Superior temporal gyrus (tissue), 1 donor: Measurements from ENCODE around the gene PGAM2.

Experiments
- DNase-seq: peaks from one replicate; pipeline ENCODE4 v3.0.0-alpha.2; 2016; ENCODE audit errors: extremely low spot score

The PGAM2 gene

GRCh38 chr7:44067064-44067951, 1.9 kb upstream of the PGAM2 start:
- DNase-seq = no peak

GRCh38 chr7:44066494-44067063, 1.2 kb upstream of the PGAM2 start:
- DNase-seq = no peak

GRCh38 chr7:44066111-44066460, 719 bp upstream of the PGAM2 start:
- DNase-seq = no peak

DNA sequence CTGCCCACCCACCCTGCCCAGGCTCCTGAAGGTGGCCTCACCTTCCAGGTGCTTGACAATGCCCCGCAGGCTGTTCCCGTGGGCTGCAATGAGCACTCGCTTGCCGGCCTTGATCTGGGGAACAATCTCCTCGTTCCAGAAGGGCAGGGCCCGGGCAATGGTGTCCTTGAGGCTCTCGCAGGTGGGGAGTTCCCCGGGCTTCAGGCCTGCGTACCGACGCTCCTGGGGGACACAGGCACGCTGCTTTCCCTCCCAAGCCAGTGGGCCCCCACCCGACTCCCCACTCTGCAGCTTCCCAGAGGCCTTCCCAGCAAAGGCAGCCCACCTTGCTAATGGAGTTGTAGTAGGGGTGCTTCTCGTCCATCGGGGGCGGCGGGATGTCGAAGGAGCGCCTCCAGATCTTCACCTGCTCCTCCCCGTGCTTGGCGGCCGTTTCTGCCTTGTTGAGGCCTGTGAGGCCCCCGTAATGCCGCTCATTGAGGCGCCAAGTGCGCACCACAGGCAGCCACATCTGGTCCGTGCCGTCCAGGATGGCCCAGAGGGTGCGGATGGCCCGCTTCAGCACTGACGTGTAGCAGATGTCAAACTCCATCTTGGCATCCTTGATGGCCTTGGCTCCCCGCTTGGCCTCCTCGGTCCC, 456 bp downstream of the PGAM2 start:
- no peak for DNase-seq

- no peak for DNase-seq
Measured at GRCh38 chr7:44063894-44064651, 1.3 kb downstream of the PGAM2 start.

- DNase-seq = no peak
Measured at GRCh38 chr7:44063547-44063893, 1.8 kb downstream of the PGAM2 start.

GRCh38 chr7:44062903-44063295, 2.5 kb downstream of the PGAM2 start:
- DNase-seq = no peak

GRCh38 chr7:44062180-44062902, 3.0 kb downstream of the PGAM2 start:
- DNase-seq = no peak

- no peak for DNase-seq
Measured at GRCh38 chr7:44061645-44062179, 3.7 kb downstream of the PGAM2 start.

DNA sequence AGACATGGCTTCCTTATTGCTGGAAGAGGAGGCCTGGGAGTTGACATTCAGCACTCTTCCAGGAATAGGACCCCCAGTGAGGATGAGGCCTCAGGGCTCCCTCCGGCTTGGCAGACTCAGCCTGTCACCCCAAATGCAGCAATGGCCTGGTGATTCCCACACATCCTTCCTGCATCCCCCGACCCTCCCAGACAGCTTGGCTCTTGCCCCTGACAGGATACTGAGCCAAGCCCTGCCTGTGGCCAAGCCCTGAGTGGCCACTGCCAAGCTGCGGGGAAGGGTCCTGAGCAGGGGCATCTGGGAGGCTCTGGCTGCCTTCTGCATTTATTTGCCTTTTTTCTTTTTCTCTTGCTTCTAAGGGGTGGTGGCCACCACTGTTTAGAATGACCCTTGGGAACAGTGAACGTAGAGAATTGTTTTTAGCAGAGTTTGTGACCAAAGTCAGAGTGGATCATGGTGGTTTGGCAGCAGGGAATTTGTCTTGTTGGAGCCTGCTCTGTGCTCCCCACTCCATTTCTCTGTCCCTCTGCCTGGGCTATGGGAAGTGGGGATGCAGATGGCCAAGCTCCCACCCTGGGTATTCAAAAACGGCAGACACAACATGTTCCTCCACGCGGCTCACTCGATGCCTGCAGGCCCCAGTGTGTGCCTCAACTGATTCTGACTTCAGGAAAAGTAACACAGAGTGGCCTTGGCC, 4.3 kb downstream of the PGAM2 start:
- no peak for DNase-seq

DNA sequence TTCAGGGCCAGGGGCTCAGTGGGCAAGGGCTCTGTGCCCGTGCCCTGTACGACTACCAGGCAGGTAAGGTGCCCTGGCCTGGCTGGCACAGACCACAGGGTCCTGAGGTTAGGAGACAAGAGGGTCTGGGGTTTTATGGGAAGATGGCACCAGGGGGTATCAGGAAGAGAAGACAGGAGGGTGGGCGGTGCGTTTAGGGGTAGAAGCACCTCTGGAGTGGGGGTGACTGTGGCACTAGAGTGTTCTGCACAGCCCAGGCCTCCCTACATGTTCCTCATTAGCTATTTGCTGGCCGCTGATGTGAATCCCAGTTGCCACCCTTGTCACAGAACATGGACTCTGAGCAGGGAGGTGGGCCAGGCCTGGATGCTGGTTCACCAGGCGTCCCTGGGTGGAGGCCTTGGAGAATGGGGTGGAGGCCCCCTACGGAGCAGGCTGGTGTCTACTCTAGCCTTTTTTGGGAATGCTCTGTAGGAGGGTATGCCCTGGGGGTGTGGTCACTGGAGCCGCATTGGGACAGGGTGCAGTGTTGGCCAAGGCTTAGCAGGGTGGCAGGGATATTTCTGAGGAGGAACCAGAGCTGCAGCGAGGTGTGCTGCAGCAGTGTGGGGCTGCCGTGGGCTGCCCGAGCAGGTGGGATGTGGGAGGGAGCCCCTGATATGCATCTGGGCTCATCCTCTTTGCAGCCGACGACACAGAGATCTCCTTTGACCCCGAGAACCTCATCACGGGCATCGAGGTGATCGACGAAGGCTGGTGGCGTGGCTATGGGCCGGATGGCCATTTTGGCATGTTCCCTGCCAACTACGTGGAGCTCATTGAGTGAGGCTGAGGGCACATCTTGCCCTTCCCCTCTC, 5.0 kb downstream of the PGAM2 start:
- DNase-seq = no peak

- DNase-seq = no peak
Measured at GRCh38 chr7:44059219-44060090, 5.9 kb downstream of the PGAM2 start.

GRCh38 chr7:44058759-44059218, 6.6 kb downstream of the PGAM2 start:
- no peak for DNase-seq

GRCh38 chr7:44057849-44058758, 7.3 kb downstream of the PGAM2 start:
- no peak for DNase-seq

- peak; percentile 1 for DNase-seq
Measured at GRCh38 chr7:44057181-44057848, 8.1 kb downstream of the PGAM2 start.

GRCh38 chr7:44056681-44057080, 8.7 kb downstream of the PGAM2 start:
- DNase-seq = no peak

DNA sequence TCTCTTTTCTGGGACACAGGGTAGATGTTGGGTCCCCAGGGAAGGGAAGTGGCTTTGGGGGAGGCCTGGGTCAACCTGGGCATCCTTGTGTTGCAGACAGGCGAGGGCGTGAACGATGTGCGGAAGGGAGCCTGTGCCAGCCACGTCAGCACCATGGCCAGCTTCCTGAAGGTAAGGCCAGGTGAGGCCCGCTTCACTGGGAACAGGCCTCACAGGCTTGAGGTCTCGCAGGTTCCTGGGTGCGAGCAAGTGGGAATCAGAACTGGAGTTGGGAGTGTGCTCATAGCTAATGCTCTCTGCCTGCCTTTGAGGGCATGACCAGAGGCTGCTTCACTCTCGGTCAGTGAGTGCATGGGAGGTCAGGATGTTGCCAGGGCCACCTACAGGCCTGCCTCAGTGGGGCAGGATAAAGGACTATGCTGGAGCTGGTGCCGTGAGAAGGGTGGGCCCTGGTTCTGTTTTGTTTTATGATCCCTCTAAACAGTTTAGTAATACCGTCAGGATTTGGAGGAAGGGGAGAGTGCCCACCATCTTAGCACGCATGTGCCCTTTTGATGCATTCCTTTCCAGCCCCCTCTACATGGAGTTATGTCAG, 12.5 kb downstream of the PGAM2 start:
- DNase-seq = no peak
